ENCODE results near the gene UGT1A10.

UGT1A10 gene

GRCh38 chr2:233820774-233821105 is 184.5 kb downstream of the UGT1A10 start:
- DNase-seq = peak; percentile 5
- no peak overlapping the region for H3K27ac ChIP-seq
- no peaks in the 10 kb centered on the region for H3K9me3 ChIP-seq (ENCODE audit: severe bottlenecking)
- TF ChIP-seq, protein P1, sequence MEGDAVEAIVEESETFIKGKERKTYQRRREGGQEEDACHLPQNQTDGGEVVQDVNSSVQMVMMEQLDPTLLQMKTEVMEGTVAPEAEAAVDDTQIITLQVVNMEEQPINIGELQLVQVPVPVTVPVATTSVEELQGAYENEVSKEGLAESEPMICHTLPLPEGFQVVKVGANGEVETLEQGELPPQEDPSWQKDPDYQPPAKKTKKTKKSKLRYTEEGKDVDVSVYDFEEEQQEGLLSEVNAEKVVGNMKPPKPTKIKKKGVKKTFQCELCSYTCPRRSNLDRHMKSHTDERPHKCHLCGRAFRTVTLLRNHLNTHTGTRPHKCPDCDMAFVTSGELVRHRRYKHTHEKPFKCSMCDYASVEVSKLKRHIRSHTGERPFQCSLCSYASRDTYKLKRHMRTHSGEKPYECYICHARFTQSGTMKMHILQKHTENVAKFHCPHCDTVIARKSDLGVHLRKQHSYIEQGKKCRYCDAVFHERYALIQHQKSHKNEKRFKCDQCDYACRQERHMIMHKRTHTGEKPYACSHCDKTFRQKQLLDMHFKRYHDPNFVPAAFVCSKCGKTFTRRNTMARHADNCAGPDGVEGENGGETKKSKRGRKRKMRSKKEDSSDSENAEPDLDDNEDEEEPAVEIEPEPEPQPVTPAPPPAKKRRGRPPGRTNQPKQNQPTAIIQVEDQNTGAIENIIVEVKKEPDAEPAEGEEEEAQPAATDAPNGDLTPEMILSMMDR (IDR thresholded peaks at IDR 0.05; ENCODE audit: low read depth, low read length) = no peak
- no peak overlapping the region for H3K4me3 ChIP-seq (ENCODE audit: low read depth, low read length)
- H3K36me3 ChIP-seq = no peaks in the 10 kb centered on the region
- no peaks in the 10 kb centered on the region for H3K27me3 ChIP-seq (ENCODE audit: insufficient read depth, low read depth, severe bottlenecking)

- DNase-seq = no peak
- H3K27me3 ChIP-seq (ENCODE audit: insufficient read depth, low read depth, severe bottlenecking) = no peaks in the 10 kb centered on the region
- H3K4me3 ChIP-seq (ENCODE audit: low read depth, low read length) = no peak overlapping the region
- H3K27ac ChIP-seq = no peak overlapping the region
- no peaks in the 10 kb centered on the region for H3K36me3 ChIP-seq
- TF ChIP-seq, protein P1 (IDR thresholded peaks at IDR 0.05; ENCODE audit: low read depth, low read length) = no peak
- H3K9me3 ChIP-seq (ENCODE audit: severe bottlenecking) = no peaks in the 10 kb centered on the region
Measured at GRCh38 chr2:233821196-233821595, 184.9 kb downstream of the UGT1A10 start.

- Histone ChIP-seq H3K9me3 (ENCODE audit: severe bottlenecking) (no peaks in the 10 kb centered on the region), H3K27ac (no peak overlapping the region)
- TF ChIP-seq, protein P1 (IDR thresholded peaks at IDR 0.05; ENCODE audit: low read depth, low read length) = no peak
Measured at GRCh38 chr2:233821709-233822100, 185.5 kb downstream of the UGT1A10 start.

DNA sequence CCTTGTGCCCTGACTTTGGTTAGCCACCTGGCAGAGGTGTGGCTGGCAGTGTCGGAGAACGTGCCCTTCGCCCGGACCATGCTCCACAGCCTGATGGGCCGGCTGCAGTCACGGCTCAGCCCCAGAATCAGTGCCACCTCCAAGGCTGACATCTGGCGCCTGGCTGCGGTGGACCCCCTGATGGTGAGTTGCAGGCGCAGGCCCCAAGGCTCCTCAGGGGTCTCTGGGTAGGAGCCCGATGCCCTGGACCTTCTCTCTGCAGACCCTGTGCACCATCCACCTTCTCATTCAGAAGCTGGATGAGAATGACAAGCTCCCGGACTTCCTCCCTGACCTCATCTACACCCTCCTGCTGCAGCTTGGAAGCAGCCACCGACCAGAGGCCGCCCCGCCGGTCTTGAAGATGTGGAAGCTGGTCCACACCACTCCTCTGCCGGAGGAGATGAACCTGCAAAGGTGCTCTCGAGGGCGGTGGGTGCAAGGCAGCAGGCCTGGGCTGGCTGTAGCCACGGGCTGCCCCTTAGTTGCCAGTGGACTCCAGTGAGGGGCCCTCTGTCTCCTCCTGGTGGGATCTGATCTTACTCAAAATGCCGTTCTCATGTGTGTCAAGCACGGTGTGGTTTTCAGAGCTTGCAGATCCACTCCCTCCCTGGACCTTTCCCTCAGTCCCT is 186.0 kb downstream of the UGT1A10 start:
- Histone ChIP-seq H3K27ac (no peak overlapping the region), H3K27me3 (ENCODE audit: insufficient read depth, low read depth, severe bottlenecking) (no peaks in the 10 kb centered on the region), H3K4me3 (ENCODE audit: low read depth, low read length) (no peak overlapping the region), H3K9me3 (ENCODE audit: severe bottlenecking) (no peaks in the 10 kb centered on the region), H3K36me3 (no peaks in the 10 kb centered on the region)
- TF ChIP-seq, protein P1 (IDR thresholded peaks at IDR 0.05; ENCODE audit: low read depth, low read length) = no peak
- DNase-seq = peak; percentile 4

More at GRCh38 chr2:233821709-233822100, 185.5 kb downstream of the UGT1A10 start:
- Histone ChIP-seq H3K4me3 (ENCODE audit: low read depth, low read length) (no peak overlapping the region), H3K36me3 (no peaks in the 10 kb centered on the region), H3K27me3 (ENCODE audit: insufficient read depth, low read depth, severe bottlenecking) (no peaks in the 10 kb centered on the region)
- no peak for DNase-seq

Measured in WERI-Rb-1 (cell line).